ENCODE measurements around the gene RTN4RL1. TPM values are rescaled to one million over a fixed set of nuclear protein-coding genes. Genes with fewer than 3 reads are reported as not detected.

RTN4RL1 gene
- total and polyA plus RNA-seq, 4 donors: 0.65 to 7.3 (median 2.4) TPM

DNA sequence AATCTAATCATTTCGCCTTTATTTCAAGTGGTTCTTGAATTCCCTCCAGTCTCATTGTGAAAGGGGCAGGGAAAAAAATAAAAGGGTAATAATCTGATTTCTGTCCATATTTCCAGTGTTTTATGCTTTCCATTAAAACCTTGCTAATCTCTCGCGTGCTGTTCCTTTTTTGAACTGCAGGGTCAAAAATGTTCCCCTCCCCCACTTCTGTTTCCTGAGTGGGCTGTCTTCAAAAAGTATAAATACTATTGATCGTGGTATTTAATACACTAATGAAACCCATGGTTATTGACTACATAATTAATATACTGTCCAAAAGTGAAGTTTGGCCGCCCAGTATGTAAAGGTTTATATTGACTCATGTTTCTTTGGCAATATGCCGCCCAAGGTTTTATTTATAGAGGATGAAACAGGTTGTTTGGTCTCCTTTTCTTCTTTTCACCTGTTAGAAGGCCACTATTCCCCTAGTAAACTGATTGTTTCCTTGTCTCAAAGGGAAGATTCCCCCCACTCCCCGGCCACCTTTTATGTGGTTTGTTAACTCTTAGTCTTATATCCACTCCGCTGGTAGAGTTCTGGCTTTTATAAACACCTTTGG, 125.6 kb downstream of the RTN4RL1 start:
- H3K4me1 ChIP-seq (ENCODE audit: control insufficient read depth in 5 of 5, insufficient read depth in 5 of 5, low read length in 5 of 5): peaks cover 0 to 3% (median 0%) of the 10 kb centered on the region in 5 donors
- H3K36me3 ChIP-seq (ENCODE audit: control insufficient read depth in 4 of 4, insufficient read depth in 4 of 4, low read length in 4 of 4): peaks cover 9 to 30% (median 25%) of the 10 kb centered on the region in 4 donors
- TF ChIP-seq, protein P1, sequence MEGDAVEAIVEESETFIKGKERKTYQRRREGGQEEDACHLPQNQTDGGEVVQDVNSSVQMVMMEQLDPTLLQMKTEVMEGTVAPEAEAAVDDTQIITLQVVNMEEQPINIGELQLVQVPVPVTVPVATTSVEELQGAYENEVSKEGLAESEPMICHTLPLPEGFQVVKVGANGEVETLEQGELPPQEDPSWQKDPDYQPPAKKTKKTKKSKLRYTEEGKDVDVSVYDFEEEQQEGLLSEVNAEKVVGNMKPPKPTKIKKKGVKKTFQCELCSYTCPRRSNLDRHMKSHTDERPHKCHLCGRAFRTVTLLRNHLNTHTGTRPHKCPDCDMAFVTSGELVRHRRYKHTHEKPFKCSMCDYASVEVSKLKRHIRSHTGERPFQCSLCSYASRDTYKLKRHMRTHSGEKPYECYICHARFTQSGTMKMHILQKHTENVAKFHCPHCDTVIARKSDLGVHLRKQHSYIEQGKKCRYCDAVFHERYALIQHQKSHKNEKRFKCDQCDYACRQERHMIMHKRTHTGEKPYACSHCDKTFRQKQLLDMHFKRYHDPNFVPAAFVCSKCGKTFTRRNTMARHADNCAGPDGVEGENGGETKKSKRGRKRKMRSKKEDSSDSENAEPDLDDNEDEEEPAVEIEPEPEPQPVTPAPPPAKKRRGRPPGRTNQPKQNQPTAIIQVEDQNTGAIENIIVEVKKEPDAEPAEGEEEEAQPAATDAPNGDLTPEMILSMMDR (IDR thresholded peaks at IDR 0.05; ENCODE audit: control extremely low read depth, extremely low read depth): no peak
- WGBS, 2 donors: 93% methylated on average over 8 of the region's 8 CpGs
- H3K4me3 ChIP-seq: no peak overlapping the region
- H3K9ac ChIP-seq (ENCODE audit: insufficient read depth in 1 of 2, low read length in 2 of 2): no peak overlapping the region
- DNase-seq (no peak), ATAC-seq (ENCODE audit: insufficient read depth, low FRiP score) (no peak)
- peaks cover 0 to 8% (median 6%) of the 10 kb centered on the region in 3 donors for H3K27me3 ChIP-seq (ENCODE audit: control insufficient read depth in 3 of 3, insufficient read depth in 3 of 3, low read length in 2 of 3)
- H3K27ac ChIP-seq (ENCODE audit: low read depth in 1 of 2, low read length in 1 of 2): no peak overlapping the region
- H3K9me3 ChIP-seq (ENCODE audit: control insufficient read depth in 4 of 4, insufficient read depth in 3 of 4, low read length in 3 of 4): no peaks in the 10 kb centered on the region

DNA sequence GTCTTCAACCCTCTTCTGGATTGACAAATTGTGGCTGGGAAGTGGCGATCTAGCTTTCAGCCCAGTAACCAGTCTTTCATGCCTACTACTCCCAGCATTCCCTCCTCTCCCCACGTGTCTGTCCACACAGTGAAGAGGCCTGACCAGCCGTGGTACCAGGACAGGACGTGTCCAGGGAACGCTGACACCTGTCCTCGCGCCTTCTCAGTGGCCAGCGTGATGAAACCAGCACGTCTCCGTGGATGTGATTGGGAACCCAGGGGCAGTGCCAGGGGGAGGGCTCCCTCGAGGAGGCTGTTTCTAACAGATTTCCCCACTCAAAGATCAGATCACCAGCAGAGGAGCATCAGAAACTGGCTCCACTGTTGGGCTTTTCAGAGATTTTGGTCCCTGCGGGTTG, 126.3 kb downstream of the RTN4RL1 start:
- Histone ChIP-seq H3K36me3 (ENCODE audit: control insufficient read depth in 4 of 4, insufficient read depth in 4 of 4, low read length in 4 of 4) (peaks cover 9 to 34% (median 25%) of the 10 kb centered on the region in 4 donors), H3K9me3 (ENCODE audit: control insufficient read depth in 4 of 4, insufficient read depth in 3 of 4, low read length in 3 of 4) (no peaks in the 10 kb centered on the region), H3K27me3 (ENCODE audit: control insufficient read depth in 3 of 3, insufficient read depth in 3 of 3, low read length in 2 of 3) (peaks cover 0 to 4% (median 0%) of the 10 kb centered on the region in 3 donors), H3K4me1 (ENCODE audit: control insufficient read depth in 5 of 5, insufficient read depth in 5 of 5, low read length in 5 of 5) (peaks cover 0 to 4% (median 0%) of the 10 kb centered on the region in 5 donors), H3K4me3 (no peak overlapping the region), H3K9ac (ENCODE audit: insufficient read depth in 1 of 2, low read length in 2 of 2) (no peak overlapping the region), H3K27ac (ENCODE audit: low read depth in 1 of 2, low read length in 1 of 2) (no peak overlapping the region)
- 94 to 97% methylated on average over 12 of the region's 12 CpGs for WGBS, 2 donors
- TF ChIP-seq, protein P1 (IDR thresholded peaks at IDR 0.05; ENCODE audit: control extremely low read depth, extremely low read depth): no peak
- no peak for DNase-seq
- no peak for ATAC-seq (ENCODE audit: insufficient read depth, low FRiP score)

DNA sequence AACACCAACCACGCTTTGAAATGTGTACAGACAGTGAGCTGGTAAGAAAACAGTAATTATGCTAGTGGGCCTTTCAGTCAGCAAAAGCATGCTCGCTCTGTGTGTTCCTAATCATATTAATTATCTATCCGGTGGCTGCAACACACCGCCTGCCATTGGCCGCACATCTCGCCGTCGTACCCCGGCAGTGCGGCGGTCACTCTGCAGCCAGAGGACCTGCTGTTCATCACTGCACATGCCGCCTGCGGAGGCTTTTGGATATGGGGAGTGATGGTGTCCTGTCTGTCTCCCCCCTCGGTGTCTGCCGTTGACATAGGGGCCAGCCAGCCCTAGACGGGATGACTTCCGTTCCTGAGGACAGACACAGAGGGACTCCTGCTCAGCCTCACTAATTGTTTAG, 126.8 kb downstream of the RTN4RL1 start:
- peaks cover 0 to under 1% (median 0%) of the 10 kb centered on the region in 3 donors for H3K27me3 ChIP-seq (ENCODE audit: control insufficient read depth in 3 of 3, insufficient read depth in 3 of 3, low read length in 2 of 3)
- no peak for DNase-seq
- H3K27ac ChIP-seq (ENCODE audit: low read depth in 1 of 2, low read length in 1 of 2): no peak overlapping the region
- 95 to 96% methylated on average over 17 of the region's 17 CpGs for WGBS, 2 donors
- peaks cover 0 to 4% (median 0%) of the 10 kb centered on the region in 5 donors for H3K4me1 ChIP-seq (ENCODE audit: control insufficient read depth in 5 of 5, insufficient read depth in 5 of 5, low read length in 5 of 5)
- H3K9ac ChIP-seq (ENCODE audit: insufficient read depth in 1 of 2, low read length in 2 of 2): no peak overlapping the region
- H3K9me3 ChIP-seq (ENCODE audit: control insufficient read depth in 4 of 4, insufficient read depth in 3 of 4, low read length in 3 of 4): no peaks in the 10 kb centered on the region
- peaks cover 9 to 34% (median 26%) of the 10 kb centered on the region in 4 donors for H3K36me3 ChIP-seq (ENCODE audit: control insufficient read depth in 4 of 4, insufficient read depth in 4 of 4, low read length in 4 of 4)
- ATAC-seq (ENCODE audit: insufficient read depth, low FRiP score): no peak
- TF ChIP-seq, protein P1 (IDR thresholded peaks at IDR 0.05; ENCODE audit: control extremely low read depth, extremely low read depth): no peak
- no peak overlapping the region for H3K4me3 ChIP-seq
